WTC11 (cell line): Measurements from ENCODE around the gene ZYG11B.

Experiments
- CREB1 ChIP-seq: sonication (generic); formaldehyde crosslinking; IDR thresholded peaks from 2 replicates; pipeline ENCODE4 v1.8.0; 2023; ENCODE audit warnings: mild to moderate bottlenecking, missing genetic modification reagents
- NFYB ChIP-seq: sonication (generic); formaldehyde crosslinking; conservative IDR thresholded peaks from 2 replicates; pipeline ENCODE4 v1.8.0; 2022; ENCODE audit warnings: low read depth, missing genetic modification reagents
- OVOL2 ChIP-seq: fragments of 250-450 bp; sonication (Bioruptor Pico); IDR thresholded peaks from 2 replicates; pipeline ENCODE4 v1.9.0; 2021; ENCODE audit warnings: mild to moderate bottlenecking, borderline replicate concordance
- TEAD4 ChIP-seq: sonication (generic); formaldehyde crosslinking; IDR thresholded peaks from 2 replicates; pipeline ENCODE4 v1.8.0; 2022; ENCODE audit warnings: mild to moderate bottlenecking, missing genetic modification reagents
- TF ChIP-seq, protein P1 (sequence below): fragments of 200-600 bp; IDR thresholded peaks from 2 replicates; pipeline ENCODE4 v1.8.0; 2022; ENCODE audit warnings: antibody characterized with exemption
- TF ChIP-seq, protein P2 (sequence below): sonication (generic); formaldehyde crosslinking; IDR thresholded peaks from 2 replicates; pipeline ENCODE4 v1.8.0; 2022; ENCODE audit warnings: mild to moderate bottlenecking, missing genetic modification reagents
- TF ChIP-seq, protein P3 (sequence below): sonication (generic); formaldehyde crosslinking; IDR thresholded peaks from 2 replicates; pipeline ENCODE4 v1.8.0; 2022; ENCODE audit warnings: missing genetic modification reagents

DNA sequence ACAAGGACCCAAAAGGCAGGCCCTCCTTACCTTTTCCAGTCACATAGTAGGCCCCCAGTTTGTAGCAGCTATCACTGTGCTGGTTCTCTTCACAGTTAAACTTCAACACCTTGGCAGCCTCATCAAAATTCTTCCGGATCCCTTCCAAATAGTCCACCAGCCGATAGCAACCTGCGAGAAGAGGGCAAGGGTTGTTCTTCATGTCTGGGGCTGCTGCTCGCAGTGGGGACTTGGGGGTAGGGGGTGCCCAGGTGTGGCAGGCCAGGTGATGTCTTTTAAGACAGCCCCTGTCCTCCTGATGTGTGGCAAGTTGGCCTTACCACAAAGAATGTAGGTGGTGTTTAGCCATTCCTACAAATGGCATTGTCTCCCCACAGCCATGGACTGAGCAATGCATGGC is 33.6 kb upstream of the ZYG11B start:
- TF ChIP-seq CREB1 (CRISPR knock-in tag) (no peak), NFYB (no peak), TEAD4 (CRISPR knock-in tag) (no peak), OVOL2 (CRISPR knock-in tag) (no peak)
- TF ChIP-seq, protein P1, sequence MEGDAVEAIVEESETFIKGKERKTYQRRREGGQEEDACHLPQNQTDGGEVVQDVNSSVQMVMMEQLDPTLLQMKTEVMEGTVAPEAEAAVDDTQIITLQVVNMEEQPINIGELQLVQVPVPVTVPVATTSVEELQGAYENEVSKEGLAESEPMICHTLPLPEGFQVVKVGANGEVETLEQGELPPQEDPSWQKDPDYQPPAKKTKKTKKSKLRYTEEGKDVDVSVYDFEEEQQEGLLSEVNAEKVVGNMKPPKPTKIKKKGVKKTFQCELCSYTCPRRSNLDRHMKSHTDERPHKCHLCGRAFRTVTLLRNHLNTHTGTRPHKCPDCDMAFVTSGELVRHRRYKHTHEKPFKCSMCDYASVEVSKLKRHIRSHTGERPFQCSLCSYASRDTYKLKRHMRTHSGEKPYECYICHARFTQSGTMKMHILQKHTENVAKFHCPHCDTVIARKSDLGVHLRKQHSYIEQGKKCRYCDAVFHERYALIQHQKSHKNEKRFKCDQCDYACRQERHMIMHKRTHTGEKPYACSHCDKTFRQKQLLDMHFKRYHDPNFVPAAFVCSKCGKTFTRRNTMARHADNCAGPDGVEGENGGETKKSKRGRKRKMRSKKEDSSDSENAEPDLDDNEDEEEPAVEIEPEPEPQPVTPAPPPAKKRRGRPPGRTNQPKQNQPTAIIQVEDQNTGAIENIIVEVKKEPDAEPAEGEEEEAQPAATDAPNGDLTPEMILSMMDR = no peak
- TF ChIP-seq, protein P2, sequence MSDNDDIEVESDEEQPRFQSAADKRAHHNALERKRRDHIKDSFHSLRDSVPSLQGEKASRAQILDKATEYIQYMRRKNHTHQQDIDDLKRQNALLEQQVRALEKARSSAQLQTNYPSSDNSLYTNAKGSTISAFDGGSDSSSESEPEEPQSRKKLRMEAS = no peak
- TF ChIP-seq, protein P3, sequence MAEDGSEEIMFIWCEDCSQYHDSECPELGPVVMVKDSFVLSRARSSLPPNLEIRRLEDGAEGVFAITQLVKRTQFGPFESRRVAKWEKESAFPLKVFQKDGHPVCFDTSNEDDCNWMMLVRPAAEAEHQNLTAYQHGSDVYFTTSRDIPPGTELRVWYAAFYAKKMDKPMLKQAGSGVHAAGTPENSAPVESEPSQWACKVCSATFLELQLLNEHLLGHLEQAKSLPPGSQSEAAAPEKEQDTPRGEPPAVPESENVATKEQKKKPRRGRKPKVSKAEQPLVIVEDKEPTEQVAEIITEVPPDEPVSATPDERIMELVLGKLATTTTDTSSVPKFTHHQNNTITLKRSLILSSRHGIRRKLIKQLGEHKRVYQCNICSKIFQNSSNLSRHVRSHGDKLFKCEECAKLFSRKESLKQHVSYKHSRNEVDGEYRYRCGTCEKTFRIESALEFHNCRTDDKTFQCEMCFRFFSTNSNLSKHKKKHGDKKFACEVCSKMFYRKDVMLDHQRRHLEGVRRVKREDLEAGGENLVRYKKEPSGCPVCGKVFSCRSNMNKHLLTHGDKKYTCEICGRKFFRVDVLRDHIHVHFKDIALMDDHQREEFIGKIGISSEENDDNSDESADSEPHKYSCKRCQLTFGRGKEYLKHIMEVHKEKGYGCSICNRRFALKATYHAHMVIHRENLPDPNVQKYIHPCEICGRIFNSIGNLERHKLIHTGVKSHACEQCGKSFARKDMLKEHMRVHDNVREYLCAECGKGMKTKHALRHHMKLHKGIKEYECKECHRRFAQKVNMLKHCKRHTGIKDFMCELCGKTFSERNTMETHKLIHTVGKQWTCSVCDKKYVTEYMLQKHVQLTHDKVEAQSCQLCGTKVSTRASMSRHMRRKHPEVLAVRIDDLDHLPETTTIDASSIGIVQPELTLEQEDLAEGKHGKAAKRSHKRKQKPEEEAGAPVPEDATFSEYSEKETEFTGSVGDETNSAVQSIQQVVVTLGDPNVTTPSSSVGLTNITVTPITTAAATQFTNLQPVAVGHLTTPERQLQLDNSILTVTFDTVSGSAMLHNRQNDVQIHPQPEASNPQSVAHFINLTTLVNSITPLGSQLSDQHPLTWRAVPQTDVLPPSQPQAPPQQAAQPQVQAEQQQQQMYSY = no peak
